ENCODE results near the gene ACTRT2. TPM values are rescaled to one million over a fixed set of nuclear protein-coding genes. Genes with fewer than 3 reads are reported as not detected.

ACTRT2 gene
- total and polyA plus RNA-seq, 2 experiments from 2014 or later: not detected

DNA sequence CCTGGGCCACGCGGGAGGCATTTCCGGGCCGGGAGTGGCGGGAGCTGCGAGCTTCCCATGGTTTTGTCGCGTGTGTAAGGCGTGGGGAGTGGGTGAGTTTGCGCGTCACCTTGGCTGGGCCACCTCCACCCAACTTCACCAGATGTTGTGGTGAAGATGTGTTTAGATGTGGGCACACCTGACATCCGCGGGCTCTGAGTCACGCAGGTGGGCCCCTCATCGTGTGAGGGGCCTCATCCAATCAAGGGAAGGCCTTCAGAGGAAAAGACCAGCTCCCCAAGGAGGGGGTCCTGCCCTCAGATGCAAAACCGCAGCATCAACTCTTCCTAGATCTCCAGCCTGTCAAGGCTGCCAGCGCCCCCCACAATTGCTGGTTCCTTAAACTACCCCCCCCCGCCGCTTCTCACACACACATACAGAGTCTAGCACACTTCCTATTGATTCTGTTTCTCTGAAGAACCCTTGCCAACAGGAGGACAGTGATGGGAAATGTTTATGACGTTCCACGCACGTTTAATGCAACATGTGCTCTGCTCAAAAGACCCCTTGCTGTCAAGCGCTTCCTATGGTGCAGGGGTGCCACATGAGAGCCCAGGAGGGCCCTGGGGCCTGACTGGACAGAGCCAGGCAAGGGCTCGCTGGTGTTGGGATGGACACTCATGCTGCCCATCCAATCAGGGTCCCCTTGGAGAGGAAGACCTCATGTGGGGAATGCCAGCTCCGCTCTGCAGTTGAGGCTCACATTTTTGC is 11.9 kb downstream of the ACTRT2 start:
- DNase-seq: no peak
- H3K4me3 ChIP-seq: no peak overlapping the region

DNA sequence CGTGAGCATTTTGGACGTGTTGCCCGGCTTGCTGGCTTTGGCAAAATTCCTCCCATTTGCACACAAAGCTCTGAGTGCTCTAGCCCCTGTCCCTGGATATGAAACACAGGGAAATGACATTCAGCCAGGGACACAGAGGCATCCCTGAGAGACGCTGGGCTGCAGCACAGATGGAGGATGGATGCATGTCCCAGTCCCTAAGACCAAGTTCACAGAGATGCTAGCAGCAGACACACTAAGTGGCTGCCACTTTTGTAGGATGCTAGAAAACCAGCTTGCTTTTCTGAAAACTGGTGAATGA is 12.5 kb downstream of the ACTRT2 start:
- Histone ChIP-seq H3K4me3 (no peak overlapping the region), H3K9ac (no peak overlapping the region), H3K27ac (no peak overlapping the region), H3K9me2 (ENCODE audit: insufficient read depth) (no peaks in the 10 kb centered on the region), H3K79me2 (ENCODE audit: insufficient read depth) (no peaks in the 10 kb centered on the region), H3K4me2 (ENCODE audit: unreplicated experiment) (no peak overlapping the region), H3K4me1 (ENCODE audit: insufficient read depth) (no peaks in the 10 kb centered on the region), H3K36me3 (ENCODE audit: low read depth) (no peaks in the 10 kb centered on the region), H3K27me3 (replicated peaks; ENCODE audit: insufficient read depth) (no peaks in the 10 kb centered on the region; the same call in 1 of the 2 replicates), H2AFZ (no peak overlapping the region), H4K20me1 (ENCODE audit: insufficient read depth) (no peaks in the 10 kb centered on the region), H3K9me3 (ENCODE audit: low read depth) (no peaks in the 10 kb centered on the region), H3F3A (ENCODE audit: insufficient read depth) (no peaks in the 10 kb centered on the region)
- in situ Hi-C loops (cut with MboI): no loop called here
- 27 to 30% methylated on average over 4 of the region's 4 CpGs for WGBS, 2 experiments (ENCODE audit: low coverage in 1 of 2, low lambda C conversion rate in 2 of 2, missing lambda C conversion rate in 2 of 2)
- DNase-seq: no peak
- TF ChIP-seq EZH2phosphoT487 (IDR thresholded peaks at IDR 0.05; ENCODE audit: insufficient read depth, low read depth): no peak
- no peak for TF ChIP-seq EZH2 (IDR thresholded peaks at IDR 0.05; ENCODE audit: insufficient read depth, poor library complexity, severe bottlenecking)

More for the DNA sequence above, 11.9 kb downstream of the ACTRT2 start:
- Histone ChIP-seq H2AFZ (no peak overlapping the region), H4K20me1 (ENCODE audit: insufficient read depth) (no peaks in the 10 kb centered on the region), H3F3A (ENCODE audit: insufficient read depth) (no peaks in the 10 kb centered on the region), H3K9me2 (ENCODE audit: insufficient read depth) (no peaks in the 10 kb centered on the region), H3K79me2 (ENCODE audit: insufficient read depth) (no peaks in the 10 kb centered on the region), H3K4me2 (ENCODE audit: unreplicated experiment) (no peak overlapping the region), H3K36me3 (ENCODE audit: low read depth) (no peaks in the 10 kb centered on the region), H3K4me1 (ENCODE audit: insufficient read depth) (no peaks in the 10 kb centered on the region), H3K27me3 (replicated peaks; ENCODE audit: insufficient read depth) (no peaks in the 10 kb centered on the region; the same call in 1 of the 2 replicates), H3K9ac (no peak overlapping the region), H3K9me3 (ENCODE audit: low read depth) (no peaks in the 10 kb centered on the region), H3K27ac (no peak overlapping the region)
- in situ Hi-C loops (cut with MboI): no loop called here
- 55 to 59% methylated on average over 23 to 25 of the region's 25 CpGs for WGBS, 2 experiments (ENCODE audit: low coverage in 1 of 2, low lambda C conversion rate in 2 of 2, missing lambda C conversion rate in 2 of 2)
- TF ChIP-seq EZH2phosphoT487 (IDR thresholded peaks at IDR 0.05; ENCODE audit: insufficient read depth, low read depth) (no peak), EZH2 (IDR thresholded peaks at IDR 0.05; ENCODE audit: insufficient read depth, poor library complexity, severe bottlenecking) (no peak)

DNA sequence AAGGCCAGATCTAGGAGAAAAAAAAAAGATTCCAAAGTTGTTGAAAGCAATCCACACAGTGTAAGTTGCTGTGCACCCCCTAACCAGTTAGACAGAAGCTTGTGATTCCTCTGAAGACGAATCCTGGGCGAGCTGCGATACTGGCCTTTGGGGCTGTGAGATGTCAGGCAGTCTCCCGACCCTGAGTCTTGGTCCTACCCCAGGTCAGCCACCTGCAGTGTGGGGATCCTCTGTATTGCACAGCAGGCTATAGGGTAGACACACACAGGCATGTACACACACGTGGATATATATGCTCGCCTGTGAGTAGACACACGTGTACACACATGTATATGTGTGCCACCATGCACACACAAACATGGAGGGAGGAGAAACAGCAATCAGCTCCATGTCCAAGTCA is 12.9 kb downstream of the ACTRT2 start:
- Histone ChIP-seq H3K4me3 (no peak overlapping the region), H3K4me1 (ENCODE audit: insufficient read depth) (no peaks in the 10 kb centered on the region), H2AFZ (no peak overlapping the region), H3K9ac (no peak overlapping the region), H3K4me2 (ENCODE audit: unreplicated experiment) (no peak overlapping the region), H3K9me2 (ENCODE audit: insufficient read depth) (no peaks in the 10 kb centered on the region), H3K27ac (no peak overlapping the region), H3K36me3 (ENCODE audit: low read depth) (no peaks in the 10 kb centered on the region), H3F3A (ENCODE audit: insufficient read depth) (no peaks in the 10 kb centered on the region), H3K27me3 (replicated peaks; ENCODE audit: insufficient read depth) (no peaks in the 10 kb centered on the region; the same call in 1 of the 2 replicates), H3K79me2 (ENCODE audit: insufficient read depth) (no peaks in the 10 kb centered on the region), H4K20me1 (ENCODE audit: insufficient read depth) (no peaks in the 10 kb centered on the region), H3K9me3 (ENCODE audit: low read depth) (no peaks in the 10 kb centered on the region)
- 29 to 33% methylated on average over 7 of the region's 7 CpGs for WGBS, 2 experiments (ENCODE audit: low coverage in 1 of 2, low lambda C conversion rate in 2 of 2, missing lambda C conversion rate in 2 of 2)
- in situ Hi-C loops (cut with MboI): no loop called here
- no peak for DNase-seq
- TF ChIP-seq EZH2 (IDR thresholded peaks at IDR 0.05; ENCODE audit: insufficient read depth, poor library complexity, severe bottlenecking): no peak

DNA sequence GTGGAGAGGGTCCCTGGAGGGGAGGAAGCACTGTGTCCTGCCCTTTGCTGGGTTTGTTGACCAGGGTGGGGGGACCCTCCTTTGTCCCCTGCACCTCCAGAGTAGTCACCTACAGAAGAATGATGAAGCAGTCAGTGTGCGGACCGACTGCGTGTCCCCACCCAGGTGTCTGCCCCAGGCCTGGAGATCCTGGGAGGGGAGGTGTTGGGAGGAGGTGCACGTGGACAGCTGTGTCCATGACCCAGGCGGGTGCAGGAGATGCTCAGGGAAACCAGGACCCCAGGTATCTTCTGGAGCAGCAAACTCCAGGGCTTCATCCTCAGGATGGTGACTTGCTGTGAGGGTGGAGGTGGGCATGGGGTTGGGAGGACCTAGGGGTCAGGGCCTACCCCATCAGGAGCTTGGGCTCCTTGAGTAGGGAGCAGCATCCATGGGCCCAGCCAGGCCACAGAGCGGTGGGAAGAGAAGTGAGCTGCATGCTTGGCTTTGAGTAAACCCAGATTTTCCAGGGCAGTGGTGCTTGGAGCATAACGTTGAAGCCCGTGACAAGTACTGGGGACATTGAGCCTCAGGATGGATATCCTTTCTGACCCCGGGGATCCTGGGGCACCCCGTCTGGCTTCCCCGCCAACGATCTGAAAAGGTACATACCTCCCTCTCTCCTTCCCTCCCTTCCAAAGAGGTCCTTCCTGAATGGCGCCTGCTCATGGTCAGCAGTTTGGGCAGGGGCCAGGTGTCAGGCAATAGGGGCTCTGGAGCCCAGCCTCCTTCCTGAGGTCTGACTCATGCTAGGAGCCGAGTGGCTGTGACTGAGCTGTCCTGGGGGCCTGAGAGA is 13.7 kb downstream of the ACTRT2 start:
- H3K79me2 ChIP-seq (ENCODE audit: insufficient read depth): no peaks in the 10 kb centered on the region
- H2AFZ ChIP-seq: no peak overlapping the region
- H3K27me3 ChIP-seq (replicated peaks; ENCODE audit: insufficient read depth): no peaks in the 10 kb centered on the region; the same call in 1 of the 2 replicates
- H3K9me2 ChIP-seq (ENCODE audit: insufficient read depth): no peaks in the 10 kb centered on the region
- H3F3A ChIP-seq (ENCODE audit: insufficient read depth): no peaks in the 10 kb centered on the region
- DNase-seq: no peak
- WGBS, 2 experiments (ENCODE audit: low coverage in 1 of 2, low lambda C conversion rate in 2 of 2, missing lambda C conversion rate in 2 of 2): 45 to 48% methylated on average over 14 of the region's 14 CpGs
- H4K20me1 ChIP-seq (ENCODE audit: insufficient read depth): no peaks in the 10 kb centered on the region
- H3K27ac ChIP-seq: no peak overlapping the region
- H3K9me3 ChIP-seq (ENCODE audit: low read depth): no peaks in the 10 kb centered on the region
- in situ Hi-C loops (cut with MboI): no loop called here
- no peaks in the 10 kb centered on the region for H3K36me3 ChIP-seq (ENCODE audit: low read depth)
- H3K4me3 ChIP-seq: no peak overlapping the region
- no peak for TF ChIP-seq EZH2 (IDR thresholded peaks at IDR 0.05; ENCODE audit: insufficient read depth, poor library complexity, severe bottlenecking)
- TF ChIP-seq EZH2phosphoT487 (IDR thresholded peaks at IDR 0.05; ENCODE audit: insufficient read depth, low read depth): no peak
- no peaks in the 10 kb centered on the region for H3K4me1 ChIP-seq (ENCODE audit: insufficient read depth)
- H3K4me2 ChIP-seq (ENCODE audit: unreplicated experiment): no peak overlapping the region
- H3K9ac ChIP-seq: no peak overlapping the region
